Kasumi-1 (cell line): ENCODE results near the gene FHIT.
"Not testable (repeated sequence)": the region's sequence is repeated elsewhere in the genome, so short reads cannot be mapped to it uniquely, and the experiment has no call there.

ENCODE experiments used
- DNase-seq, 2 experiments: peaks; one replicate each; lab custom pipeline; 2025; lab: John Stamatoyannopoulos, UW

The FHIT gene

DNA sequence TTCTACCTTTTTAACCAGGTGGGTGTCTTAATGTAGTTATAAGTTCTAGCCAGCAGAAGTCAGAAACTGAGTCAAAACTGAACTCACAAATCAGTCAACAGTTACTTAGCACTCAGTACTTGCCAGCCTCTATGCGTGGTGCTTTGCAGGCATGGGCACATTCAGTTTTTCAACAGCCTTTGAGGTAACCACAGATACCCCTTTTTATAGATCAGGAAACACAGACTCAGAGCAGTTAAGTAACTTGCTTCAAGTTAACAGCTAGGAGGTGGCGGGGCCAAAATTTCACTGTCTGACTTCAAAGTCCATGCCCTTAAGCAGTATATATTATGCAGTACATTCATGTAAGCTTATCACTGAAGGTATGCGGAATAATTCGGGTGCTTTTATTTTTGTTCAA lies 139.4 kb downstream of the FHIT start:
- DNase-seq, result no peak

DNA sequence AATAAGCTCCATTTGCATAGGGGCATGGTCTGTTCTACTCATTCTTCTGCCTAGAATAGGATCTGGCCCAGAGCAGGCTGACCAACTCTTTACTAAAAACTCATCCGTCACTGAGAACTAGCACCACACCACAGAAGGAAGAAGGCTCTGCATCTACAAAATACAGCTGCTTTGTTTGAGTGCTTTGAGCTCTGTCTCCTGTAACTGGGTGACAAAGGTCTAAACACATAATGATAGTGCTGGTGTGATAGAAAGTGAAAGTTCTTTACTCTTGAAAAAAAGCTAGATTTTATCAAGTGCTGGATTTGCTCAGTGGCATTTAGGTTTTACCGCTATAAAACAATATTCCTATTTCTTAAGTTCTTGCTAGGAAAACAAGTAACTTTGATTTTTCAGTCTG lies 140.7 kb downstream of the FHIT start:
- no peak for DNase-seq

DNA sequence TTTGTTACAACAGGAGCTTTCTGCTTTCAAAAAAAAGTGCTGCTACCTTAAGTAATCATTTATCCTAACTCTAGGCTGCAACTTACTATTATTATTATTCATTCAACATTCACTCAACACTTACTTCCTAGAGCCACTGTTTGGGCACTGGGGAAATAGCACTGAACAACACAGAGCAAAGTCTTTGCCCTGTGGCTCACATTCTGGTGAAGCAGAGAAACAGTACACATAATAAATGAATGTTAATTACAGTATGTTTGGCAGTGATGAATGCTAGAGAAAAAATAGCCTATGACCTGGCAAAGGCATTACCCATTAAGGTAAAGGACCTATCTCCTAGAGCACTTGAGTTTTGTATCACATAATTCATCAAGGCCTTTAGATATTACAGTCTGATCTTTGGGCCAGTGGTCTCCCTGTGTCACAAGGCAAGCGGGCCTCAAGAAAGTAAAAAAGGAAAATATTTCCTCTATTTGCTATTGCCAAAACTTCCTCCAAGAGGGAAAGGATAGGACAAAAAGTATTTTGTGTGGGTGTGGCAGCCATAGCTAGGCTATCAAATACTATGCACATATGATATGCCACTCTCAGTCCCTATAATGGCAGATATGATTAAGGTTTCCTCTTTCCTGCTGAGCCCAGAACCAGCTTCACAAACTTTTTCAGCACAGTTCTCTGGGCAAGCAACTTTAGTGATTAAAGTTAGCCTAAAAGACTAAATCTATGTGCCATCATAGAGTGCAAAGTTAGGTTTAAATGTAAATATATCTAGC lies 142.8 kb downstream of the FHIT start:
- no peak for DNase-seq

DNA sequence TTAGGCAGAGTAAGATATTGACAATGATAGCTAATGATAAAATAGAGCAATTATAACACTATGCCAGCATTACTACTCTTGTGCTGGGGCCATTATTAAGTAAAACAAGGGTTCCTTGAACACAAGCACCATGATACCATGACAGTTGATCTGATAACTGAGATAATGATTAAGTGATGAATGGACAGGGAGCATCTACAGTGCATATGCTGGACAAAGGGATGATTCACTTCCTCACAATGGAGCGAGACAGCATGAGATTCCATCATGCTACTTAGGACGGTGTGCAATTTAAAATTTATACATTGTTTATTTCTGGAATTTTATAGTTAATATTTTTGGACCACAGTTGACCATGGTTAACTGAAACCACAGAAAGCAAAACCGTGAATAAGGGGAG lies 156.6 kb downstream of the FHIT start:
- DNase-seq, result no peak

DNA sequence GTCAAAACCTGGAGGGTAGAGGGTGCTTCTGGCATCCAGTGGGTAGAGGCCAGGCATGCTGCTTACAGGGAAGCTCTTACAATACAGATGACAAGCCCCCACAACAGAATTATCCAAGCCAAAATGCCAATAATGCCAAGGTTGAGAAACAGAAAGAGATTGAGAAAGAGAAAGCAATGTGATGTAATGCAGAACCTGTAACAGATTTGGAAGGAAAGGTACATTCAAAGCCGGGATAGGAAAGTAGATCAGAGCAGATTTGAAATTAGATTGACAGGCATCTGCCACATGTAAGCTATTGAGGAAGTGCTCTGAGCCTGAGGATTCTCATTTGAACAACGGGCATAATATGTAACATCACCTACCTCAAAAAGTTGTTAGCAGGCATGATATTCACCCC lies 157.9 kb downstream of the FHIT start:
- DNase-seq, result no peak

DNA sequence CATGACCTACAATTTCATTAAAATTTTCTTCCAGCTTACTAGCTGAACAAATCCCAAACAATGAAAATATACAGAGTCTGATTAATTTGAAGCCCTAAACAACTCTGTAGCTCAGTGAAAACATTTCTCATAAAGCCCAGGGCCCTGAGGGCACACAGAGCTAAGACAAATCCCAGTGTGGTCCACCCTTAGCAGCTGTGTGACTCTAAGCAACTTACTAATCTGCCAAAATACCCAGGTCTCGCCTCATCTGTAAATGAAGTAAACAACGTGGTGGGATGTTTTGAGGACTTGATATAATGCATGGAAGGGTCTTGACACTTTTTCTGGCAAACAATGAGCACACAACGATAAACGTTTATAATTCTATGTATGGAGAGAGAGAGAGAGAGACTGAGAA lies 158.4 kb downstream of the FHIT start:
- DNase-seq, result no peak

DNA sequence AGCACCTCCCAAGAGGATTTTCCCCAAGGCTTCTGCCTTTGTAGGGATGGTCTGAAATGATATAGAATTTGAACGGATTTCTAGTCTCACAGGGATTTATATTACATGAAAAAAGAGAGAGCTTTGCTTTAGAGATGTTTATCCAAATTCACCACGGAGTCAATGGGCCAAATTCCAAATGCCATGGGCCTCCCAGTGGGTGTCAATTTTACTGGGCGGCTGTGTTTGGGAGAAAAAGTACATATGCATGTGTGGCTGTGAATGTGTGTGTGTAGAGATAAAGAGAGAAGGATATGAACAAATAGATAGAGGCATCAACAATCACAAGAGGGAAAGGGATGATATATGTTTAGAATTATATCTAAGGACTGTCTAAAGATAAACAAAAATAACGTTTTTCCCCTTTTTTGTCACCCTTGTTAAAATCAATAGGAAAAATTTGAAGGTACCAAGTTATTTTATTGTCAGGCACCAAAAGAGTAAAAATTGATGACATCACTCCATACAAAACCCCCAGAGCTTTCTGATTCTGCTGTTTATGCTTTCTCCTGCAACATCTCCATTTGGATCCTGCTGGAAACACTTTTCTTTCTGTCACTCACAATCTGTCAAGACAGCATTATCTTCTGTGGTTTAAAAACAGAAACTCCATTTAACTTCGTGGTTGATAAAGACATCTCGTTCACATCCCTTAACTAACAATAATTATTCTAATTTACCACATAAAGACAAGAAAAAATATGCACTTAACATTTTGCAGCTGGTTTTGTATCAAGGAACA lies 160.7 kb downstream of the FHIT start:
- DNase-seq, result no peak

GRCh38 chr3:61087465-61087864 lies 163.8 kb downstream of the FHIT start:
- DNase-seq, result no peak

DNA sequence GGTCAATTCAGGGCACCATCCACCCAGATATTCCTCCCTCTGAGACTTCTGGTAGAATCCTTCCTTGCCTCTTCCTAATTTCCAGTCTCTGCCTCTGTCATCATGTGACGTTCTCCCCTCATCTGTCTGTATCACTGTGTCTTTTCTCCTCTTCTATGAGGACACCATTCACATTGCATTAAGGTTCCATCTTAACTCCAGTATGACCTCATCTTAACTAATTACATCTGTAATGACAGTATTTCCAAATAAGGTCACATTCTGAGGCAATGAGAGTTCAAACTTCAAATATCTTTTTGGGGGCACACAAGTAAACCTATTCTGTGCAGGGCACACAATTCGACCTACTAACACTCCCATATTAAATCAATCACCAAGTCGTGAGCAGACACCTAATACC lies 169.7 kb downstream of the FHIT start:
- no peak for DNase-seq

GRCh38 chr3:61080737-61081445 lies 170.4 kb downstream of the FHIT start:
- peak in 1 of 2 experiments; percentile 1 for DNase-seq

GRCh38 chr3:61078048-61078752 lies 173.1 kb downstream of the FHIT start:
- DNase-seq, result no peak

DNA sequence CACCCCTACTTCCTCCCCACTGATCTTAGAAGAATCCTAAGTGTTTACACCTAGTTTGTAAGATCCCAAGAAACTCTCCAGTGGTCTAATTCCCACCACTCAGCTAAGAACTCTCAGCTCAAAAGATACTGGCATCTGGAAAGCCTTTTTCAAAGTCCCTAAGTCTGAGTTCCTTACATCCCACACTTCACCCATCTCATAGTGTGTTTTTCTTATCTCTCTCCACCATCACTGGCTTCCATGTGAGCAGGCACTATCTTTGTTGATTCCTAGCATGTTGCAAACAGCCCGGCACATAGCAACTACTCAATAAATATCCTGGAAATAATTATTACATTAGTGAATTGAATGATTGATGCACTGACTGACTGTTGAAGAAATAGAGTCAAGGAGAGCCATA lies 173.7 kb downstream of the FHIT start:
- DNase-seq, result no peak

DNA sequence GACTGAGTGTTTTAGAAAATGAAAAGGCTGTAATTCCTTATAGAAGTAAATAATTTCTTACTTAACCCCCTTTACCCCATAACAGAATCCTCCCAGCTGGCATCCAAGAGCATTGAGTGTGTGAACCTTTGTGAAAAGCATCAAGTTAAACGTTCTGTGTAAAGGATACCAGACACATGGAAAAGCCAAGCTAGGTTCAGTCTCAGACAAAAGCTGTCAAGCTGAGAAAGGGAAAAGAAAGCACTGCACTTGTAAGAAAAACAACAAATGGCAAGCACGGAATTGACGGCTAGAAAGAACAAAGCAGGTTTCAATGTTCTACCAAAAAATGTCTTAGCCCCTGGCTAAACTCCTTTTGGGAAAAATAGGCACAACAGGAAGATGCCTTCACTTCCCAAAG lies 176.5 kb downstream of the FHIT start:
- no peak for DNase-seq

DNA sequence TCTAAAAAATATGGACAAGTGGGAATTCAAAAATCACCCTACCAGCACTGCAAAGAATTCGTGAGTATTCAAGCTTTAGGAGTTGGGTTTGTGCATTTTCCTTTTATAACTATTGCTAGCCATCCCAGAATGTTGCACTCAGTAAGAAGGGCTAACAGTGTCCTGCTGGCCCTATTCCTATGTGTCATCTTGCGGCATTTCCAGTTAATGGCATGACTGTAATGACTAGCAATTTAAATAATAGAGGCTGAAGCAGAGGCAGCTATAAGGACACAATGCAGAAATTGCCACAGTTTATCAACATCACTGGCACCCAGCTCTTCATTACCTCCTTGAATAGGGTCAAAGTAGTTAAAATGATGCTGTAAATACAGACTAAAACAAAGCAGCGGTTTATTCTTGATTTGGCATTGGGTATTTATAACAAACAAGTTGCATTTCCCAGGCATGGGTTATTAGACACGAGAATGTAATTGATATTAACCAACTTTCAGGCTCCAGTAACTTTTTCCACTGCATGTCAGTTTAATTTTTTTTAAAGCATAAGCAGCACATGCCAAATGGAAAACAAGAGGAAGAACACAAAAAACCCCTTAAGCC lies 177.6 kb downstream of the FHIT start:
- no peak for DNase-seq

- DNase-seq, result no peak
These were observed 183.2 kb downstream of the FHIT start for GRCh38 chr3:61068084-61068483.

DNA sequence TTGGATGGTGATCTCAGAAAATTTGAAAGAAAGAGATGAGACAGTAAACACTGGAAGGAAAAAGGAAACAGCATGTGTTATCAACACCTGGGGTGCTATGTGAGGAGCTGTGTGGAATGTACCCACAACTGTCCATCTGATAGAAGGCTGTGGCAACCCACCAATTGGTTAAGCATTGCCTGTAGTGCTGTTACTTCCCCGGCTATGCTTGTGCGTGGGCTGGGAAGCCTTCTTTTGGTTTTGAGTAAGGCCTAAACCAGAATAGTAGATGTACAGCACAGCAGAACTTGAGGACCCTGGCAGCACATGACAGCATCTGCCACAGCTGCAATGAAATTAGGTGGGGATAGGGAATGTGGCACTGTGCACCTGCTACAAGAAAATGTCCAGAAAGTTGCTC lies 184.5 kb downstream of the FHIT start:
- no peak for DNase-seq

DNA sequence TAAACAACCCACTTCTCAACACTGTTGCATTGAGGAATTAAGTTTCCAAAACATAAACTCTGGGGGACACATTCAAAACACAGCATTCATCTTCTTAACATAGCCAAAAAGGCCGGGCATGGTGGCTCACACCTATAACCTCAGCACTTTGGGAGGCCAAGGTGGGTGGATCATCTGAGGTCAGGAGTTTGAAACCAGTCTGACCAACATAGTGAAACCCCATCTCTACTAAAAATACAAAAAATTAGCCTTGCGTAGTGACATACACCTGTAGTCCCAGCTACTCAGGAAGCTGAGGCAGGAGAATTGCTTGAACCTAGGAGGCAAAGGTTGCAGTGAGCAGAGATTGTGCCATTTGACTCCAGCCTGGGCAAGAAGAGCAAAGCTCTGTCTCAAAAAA lies 185.0 kb downstream of the FHIT start:
- not testable (repeated sequence) for DNase-seq

DNA sequence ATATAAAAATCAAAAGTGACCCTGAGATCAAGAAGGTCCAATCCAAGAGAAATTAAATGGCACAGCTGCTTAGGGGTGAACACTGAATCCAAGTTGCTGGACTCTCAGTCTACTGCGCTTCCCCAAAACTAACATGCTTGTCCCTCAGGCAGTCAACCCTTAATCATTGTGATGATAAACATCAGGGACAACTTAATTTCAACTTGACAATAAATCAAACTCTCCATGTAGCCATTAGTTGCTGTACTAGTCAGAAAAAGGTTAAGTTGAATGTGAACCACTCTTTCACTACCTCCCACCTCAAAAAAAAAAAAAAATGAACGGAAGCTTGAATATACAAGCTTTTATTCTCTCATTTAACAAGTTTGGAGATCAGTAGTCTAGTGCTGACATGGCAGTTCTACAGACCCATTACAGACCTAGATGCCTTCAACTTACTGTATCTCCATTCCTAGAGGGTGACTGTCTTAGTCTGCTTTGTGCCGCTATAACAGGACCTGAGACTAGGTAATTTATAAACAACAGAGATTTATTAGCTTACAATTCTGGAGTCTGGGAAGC lies 185.7 kb downstream of the FHIT start:
- DNase-seq, result no peak

DNA sequence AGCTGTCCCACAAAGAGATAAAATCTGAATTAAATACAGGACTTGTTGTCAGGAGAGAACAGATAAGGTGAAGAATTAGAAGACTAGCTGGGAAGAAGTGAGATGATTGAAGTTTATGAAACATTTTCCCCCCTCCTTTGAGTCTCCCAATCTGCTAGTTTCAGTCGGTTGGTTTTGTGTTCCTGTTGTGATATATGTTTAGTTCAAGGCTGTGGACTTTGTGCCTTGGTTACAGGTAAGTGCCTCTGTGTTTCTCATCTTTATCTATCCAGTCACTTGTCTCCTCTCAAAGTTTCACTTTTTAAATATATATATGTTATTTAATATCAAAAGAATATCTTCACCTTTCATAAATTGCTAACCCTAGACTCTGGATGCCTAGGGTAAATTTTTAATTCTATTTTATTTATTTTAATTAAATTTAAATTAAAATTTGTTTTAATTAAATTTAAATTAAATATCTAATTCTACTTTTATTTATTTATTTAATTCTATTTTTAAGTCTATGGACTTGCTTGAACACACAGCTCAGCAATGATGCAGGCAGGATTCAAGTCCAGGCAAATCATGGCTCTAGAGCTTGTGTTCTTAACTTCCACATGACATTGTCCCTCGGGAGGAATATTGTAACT lies 190.0 kb downstream of the FHIT start:
- DNase-seq, result no peak

DNA sequence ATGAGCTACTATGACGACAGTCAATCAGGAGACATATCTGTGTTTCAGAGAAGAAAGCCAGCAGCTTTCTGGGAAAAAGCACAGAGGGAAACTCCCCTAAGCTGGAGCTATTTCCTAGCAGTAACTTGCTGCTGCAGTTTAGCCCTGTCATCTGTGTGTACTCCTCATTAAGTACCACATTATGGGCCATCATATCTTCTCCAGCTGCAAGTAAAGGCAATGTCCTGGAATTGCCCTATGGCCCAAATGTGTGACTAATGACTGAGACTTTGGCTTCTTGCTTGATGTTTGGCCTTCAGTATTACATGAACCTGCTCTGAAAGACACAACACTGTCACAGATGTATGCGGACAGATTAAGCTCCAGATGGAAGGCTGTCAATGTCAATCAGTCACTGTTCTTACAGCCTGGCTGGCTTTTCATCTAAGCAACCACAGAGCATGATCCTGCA lies 190.8 kb downstream of the FHIT start:
- no peak for DNase-seq

DNA sequence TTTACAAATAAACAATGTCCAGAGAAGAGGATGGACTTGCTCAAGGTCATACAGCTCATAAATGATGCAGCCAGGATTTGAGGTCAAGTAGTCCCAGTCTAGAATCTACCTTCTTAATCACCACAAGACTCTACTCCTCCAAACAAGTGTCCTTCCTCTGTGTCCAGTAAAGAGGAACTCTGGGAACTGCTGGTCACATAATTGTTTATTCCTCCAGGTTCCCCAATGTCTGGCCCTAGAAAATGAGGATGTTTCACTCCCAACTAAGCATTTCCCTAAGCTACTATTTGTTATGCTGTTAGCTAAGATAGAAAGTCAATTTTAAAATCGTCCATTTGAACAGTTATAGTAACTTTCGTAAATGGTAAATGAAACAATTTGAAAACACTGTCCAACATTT lies 192.4 kb downstream of the FHIT start:
- DNase-seq, result no peak
